ENCODE data around the gene TMEM132D. TPM values are rescaled to one million over a fixed set of nuclear protein-coding genes. Genes with fewer than 3 reads are reported as not detected.

TMEM132D gene
- polyA plus RNA-seq, 4 donors = 0.90 to 2.1 (median 1.4) TPM

- DNase-seq (ENCODE audit: low read depth in 4 of 4, low spot score in 3 of 4) = no peak
Observed at GRCh38 chr12:129300011-129300410, 603.8 kb downstream of the TMEM132D start.

DNA sequence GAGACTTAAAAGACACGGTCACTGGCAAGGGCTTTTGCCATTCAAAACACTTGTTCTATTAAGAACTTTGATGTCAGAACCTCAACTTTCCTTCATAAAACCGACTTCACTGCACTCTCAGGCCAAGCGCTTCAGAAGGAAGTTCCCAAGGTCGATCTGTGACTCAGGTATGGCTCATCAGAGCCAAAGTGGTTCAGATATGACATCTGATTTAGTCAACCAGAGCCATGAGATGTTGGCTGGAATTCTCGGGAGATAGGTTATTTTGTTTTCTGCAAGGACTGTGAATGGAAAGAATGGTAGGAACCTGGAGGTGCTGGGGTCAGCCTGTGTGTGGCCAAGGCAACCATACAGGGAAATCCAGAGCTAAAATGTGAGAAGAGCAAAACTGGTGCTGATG, 604.9 kb downstream of the TMEM132D start:
- no peak for DNase-seq (ENCODE audit: low read depth in 4 of 4, low spot score in 3 of 4)

- DNase-seq (ENCODE audit: low read depth in 4 of 4, low spot score in 3 of 4) = no peak
Observed at GRCh38 chr12:129296671-129297070, 607.2 kb downstream of the TMEM132D start.

- no peak for DNase-seq (ENCODE audit: low read depth in 4 of 4, low spot score in 3 of 4)
Observed at GRCh38 chr12:129294868-129295267, 609.0 kb downstream of the TMEM132D start.

DNA sequence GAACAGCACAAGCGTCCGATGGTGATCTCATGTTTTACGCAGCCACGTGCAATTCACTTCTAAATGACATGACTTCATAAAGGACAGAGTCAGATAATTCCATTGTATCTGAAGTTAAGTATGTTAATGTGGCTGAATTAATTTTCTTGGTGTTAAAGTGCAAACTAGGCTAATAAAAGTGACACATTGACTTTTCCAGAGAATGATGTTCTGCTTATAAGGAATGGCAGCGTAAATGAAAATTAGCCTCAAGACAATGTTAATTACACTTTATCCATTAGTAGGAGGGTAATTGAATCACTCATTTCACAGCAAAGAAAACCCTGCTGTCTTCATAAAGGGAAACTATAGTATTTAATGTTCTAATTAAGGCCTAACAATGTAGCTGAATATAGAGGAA, 624.1 kb downstream of the TMEM132D start:
- no peak for DNase-seq (ENCODE audit: low read depth in 4 of 4, low spot score in 3 of 4)

GRCh38 chr12:129276361-129277060, 627.3 kb downstream of the TMEM132D start:
- DNase-seq (ENCODE audit: low read depth in 4 of 4, low spot score in 3 of 4) = no peak

GRCh38 chr12:129269756-129270495, 633.9 kb downstream of the TMEM132D start:
- no peak for DNase-seq (ENCODE audit: low read depth in 4 of 4, low spot score in 3 of 4)

DNA sequence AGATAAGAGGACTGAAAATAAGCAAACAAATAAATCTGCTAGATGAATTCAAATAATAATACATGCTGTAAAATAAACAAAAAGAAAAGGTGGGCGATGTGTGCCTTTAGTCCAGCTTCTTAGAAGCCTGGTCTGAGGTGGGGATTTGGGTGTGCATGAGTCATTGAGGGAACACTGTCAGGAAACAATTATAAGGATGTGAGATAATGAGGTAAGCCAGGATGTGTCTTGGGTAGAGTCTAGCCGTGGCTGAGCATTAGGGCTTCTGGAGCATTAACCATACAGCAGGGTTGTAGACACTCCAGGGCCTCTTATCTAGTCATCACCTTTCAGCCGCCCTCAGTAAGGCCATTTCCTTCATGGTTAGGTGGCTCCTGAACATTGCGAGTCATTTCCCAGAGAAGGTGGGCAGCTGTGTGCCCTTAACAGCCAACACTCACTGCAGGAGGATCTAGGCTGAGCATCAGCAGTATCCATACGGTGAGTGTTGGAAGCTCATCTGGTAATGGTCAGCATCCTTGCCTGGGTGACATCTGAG, 645.0 kb downstream of the TMEM132D start:
- no peak for DNase-seq (ENCODE audit: low read depth in 4 of 4, low spot score in 3 of 4)

DNA sequence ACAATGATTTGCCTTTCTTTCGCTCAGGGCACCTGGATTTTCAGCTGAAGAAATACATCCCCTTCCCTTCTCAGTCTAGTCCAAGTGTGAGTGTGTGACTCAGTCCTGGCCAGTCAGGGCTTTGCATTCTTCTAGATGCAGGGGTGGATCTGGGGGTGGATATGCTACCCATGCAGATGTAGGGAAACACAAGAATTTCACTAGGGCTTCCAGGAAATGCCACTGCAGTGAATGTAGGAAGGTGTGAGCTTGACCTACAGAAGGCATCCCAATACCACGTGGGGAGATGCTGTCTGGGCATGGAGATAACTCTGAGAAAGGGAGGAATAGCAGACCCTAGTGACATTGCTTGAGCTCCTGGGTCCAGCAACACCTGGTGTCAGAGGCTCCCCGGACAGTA, 646.3 kb downstream of the TMEM132D start:
- DNase-seq (ENCODE audit: low read depth in 4 of 4, low spot score in 3 of 4) = no peak

DNA sequence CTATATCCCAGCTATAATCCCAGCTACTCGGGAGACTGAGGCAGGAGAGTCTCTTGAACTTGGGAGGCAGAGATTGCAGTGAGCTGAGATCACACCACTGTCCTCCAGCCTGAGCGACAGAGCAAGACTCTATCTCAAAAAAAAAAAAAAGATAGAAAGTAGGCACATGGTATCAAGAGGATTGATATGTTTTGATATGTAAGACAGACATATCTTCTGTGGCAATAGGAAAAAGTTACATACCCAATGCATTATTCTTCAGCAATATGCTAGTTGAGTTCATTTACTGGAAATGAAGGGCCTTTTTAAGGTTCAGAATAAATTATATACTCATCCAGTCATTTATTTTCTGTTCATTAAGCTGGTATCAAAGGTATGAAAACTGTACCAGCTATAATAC, 657.2 kb downstream of the TMEM132D start:
- DNase-seq (ENCODE audit: low read depth in 4 of 4, low spot score in 3 of 4) = no peak

- DNase-seq (ENCODE audit: low read depth in 4 of 4, low spot score in 3 of 4) = no peak
Observed at GRCh38 chr12:129245769-129246168, 658.1 kb downstream of the TMEM132D start.

- no peak for DNase-seq (ENCODE audit: low read depth in 4 of 4, low spot score in 3 of 4)
Observed at GRCh38 chr12:129241852-129242251, 662.0 kb downstream of the TMEM132D start.

GRCh38 chr12:129237881-129238280, 665.9 kb downstream of the TMEM132D start:
- no peak for DNase-seq (ENCODE audit: low read depth in 4 of 4, low spot score in 3 of 4)

- DNase-seq (ENCODE audit: low read depth in 4 of 4, low spot score in 3 of 4) = no peak
Observed at GRCh38 chr12:129234209-129234608, 669.6 kb downstream of the TMEM132D start.

GRCh38 chr12:129231491-129231890, 672.3 kb downstream of the TMEM132D start:
- DNase-seq (ENCODE audit: low read depth in 4 of 4, low spot score in 3 of 4) = no peak

GRCh38 chr12:129230995-129231394, 672.8 kb downstream of the TMEM132D start:
- no peak for DNase-seq (ENCODE audit: low read depth in 4 of 4, low spot score in 3 of 4)

DNA sequence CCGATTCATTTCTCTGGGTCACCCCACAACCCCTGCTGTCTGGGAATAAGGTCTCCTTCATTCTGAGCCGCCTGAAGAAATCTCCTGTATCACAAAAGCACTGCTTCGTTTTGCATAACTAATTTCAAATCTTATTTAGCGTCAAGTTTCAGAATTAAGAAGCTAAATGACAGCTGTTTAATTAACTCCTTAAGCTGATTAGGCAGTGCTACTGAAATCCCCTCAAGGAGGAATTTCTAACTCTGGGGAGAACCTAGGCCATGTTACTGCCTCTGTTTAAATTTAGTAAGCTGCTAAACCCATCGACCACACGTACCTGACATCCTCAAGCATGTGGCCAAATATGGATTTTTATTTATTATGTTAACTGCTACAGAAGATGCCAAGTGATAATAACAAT, 677.0 kb downstream of the TMEM132D start:
- no peak for DNase-seq (ENCODE audit: low read depth in 4 of 4, low spot score in 3 of 4)

DNA sequence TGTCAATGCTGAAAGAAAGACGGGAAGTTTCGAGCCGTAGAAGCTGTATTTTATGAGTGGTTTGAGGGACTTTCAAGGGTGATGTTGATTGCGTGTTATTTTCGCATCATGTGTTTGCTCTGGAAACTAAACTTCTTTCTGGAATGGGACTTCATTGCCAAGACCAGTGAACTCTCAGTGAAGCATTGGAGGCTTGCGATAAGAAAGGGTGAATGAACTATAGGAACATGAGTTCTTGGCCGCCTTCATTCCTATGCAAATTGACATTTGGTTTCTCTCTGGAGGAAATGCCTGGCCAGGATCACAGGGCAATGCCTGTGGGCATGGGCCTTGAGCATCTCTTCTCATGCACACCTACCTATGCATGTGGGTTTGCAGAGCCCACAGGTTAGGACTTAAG, 677.8 kb downstream of the TMEM132D start:
- DNase-seq (ENCODE audit: low read depth in 4 of 4, low spot score in 3 of 4) = no peak

DNA sequence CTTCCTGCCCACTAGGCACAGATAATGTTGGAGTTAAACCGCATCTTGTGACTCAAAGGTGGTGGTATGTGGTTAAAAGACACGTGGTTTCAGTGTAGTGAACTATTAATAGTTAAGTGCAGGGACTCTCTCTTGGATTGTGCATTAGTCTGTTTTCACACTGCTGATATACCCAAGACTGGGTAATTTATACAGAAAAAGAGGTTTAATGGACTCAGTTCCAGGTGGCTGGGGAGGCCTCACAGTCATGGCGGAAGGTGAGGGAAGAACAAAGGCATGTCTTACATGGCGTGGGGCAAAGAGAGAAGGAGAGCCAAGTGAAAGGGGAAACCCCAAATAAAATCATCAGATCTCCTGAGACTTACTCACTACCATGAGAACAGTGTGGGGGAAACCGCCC, 688.3 kb downstream of the TMEM132D start:
- DNase-seq (ENCODE audit: low read depth in 4 of 4, low spot score in 3 of 4) = no peak

- DNase-seq (ENCODE audit: low read depth in 4 of 4, low spot score in 3 of 4) = no peak
Observed at GRCh38 chr12:129213551-129213950, 690.3 kb downstream of the TMEM132D start.

DNA sequence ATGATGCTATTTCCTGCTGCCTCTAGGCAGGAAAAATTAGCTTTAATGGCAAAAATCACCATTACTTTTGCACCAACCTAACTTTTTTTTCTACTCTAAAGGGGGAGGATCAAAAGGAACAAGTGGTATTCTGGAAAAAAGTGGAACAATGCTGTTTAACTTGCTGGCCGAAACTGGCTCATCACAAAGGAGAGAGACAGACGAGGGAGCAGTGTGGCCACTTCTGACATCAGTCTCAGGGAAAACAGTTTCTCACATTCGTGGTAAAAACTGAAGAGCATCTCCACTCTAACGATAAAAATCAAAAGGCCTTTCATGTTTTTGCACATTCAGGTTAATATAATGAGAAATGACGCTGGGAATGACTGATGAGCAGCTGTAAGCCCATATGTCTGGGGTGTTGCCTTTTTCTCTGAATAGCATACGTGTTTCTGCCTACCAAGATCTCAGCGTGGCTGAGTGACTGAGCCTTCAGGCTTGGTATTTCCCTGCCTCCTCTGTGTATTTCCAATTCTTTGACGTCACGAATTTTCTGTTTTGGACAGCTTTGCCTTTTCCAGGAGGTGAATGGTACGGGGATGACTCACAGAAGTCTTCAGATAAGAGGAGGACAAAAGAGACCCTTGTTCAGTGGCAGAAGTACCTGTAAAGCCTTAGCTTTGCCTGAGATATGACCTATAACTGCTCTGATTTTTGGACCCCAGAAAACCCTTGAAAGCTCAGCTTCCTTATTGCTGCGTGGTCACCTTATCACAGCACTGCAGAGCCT, 691.8 kb downstream of the TMEM132D start:
- DNase-seq (ENCODE audit: low read depth in 4 of 4, low spot score in 3 of 4) = no peak
